Panc1 (cell line): ENCODE results near the gene SNX15.

Source experiments
- POLR2AphosphoS5 ChIP-seq: IDR thresholded peaks from 2 replicates; pipeline ENCODE4 v1.6.1; 2012; ENCODE audit warnings: mild to moderate bottlenecking, low read depth, low read length, moderate library complexity
- REST ChIP-seq, 2 experiments: IDR thresholded peaks; 2 replicates each; pipeline ENCODE4 v1.6.1; 2011 to 2012; ENCODE audit warnings: low read depth in 2 of 2, control low read depth in 1 of 2, low read length in 1 of 2, mild to moderate bottlenecking in 1 of 2, moderate library complexity in 1 of 2; ENCODE audit not compliant: insufficient read depth in 1 of 2
- SIN3A ChIP-seq: IDR thresholded peaks from 2 replicates; pipeline ENCODE4 v1.6.1; 2012; ENCODE audit warnings: low read depth, mild to moderate bottlenecking, low read length, moderate library complexity, borderline replicate concordance; ENCODE audit not compliant: insufficient read depth
- TCF7L2 ChIP-seq: IDR thresholded peaks from 2 replicates; pipeline ENCODE4 v1.6.1; 2011; ENCODE audit warnings: mild to moderate bottlenecking, low read depth, low read length, inconsistent platforms
- TF ChIP-seq, protein P1 (sequence below): fragments of 450-650 bp; IDR thresholded peaks from 2 replicates; pipeline ENCODE4 v1.5.1; 2017; ENCODE audit warnings: mild to moderate bottlenecking

GRCh38 chr11:65014726-65015227 is 12.5 kb upstream of the SNX15 start:
- TF ChIP-seq, protein P1, sequence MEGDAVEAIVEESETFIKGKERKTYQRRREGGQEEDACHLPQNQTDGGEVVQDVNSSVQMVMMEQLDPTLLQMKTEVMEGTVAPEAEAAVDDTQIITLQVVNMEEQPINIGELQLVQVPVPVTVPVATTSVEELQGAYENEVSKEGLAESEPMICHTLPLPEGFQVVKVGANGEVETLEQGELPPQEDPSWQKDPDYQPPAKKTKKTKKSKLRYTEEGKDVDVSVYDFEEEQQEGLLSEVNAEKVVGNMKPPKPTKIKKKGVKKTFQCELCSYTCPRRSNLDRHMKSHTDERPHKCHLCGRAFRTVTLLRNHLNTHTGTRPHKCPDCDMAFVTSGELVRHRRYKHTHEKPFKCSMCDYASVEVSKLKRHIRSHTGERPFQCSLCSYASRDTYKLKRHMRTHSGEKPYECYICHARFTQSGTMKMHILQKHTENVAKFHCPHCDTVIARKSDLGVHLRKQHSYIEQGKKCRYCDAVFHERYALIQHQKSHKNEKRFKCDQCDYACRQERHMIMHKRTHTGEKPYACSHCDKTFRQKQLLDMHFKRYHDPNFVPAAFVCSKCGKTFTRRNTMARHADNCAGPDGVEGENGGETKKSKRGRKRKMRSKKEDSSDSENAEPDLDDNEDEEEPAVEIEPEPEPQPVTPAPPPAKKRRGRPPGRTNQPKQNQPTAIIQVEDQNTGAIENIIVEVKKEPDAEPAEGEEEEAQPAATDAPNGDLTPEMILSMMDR: no peak
- TF ChIP-seq POLR2AphosphoS5 (no peak), SIN3A (no peak), REST (IDR thresholded peaks at IDR 0.05; ENCODE audit: insufficient read depth in 1 of 2, low read depth in 2 of 2, low read length in 1 of 2) (no peak), TCF7L2 (no peak)
